Lung (tissue), 12 donors: ENCODE results near the gene HOTAIR. TPM values are rescaled to one million over a fixed set of nuclear protein-coding genes. Genes with fewer than 3 reads are reported as not detected.

Experiments
- ATAC-seq: fragments of 200-7000 bp; cut with Tn5 transposase; one replicate; pipeline ENCODE4 v1.9.1; 2020; ENCODE audit warnings: moderate number of reproducible peaks; ENCODE audit not compliant: insufficient read depth, low FRiP score
- DNase-seq, 3 donors: peaks; one replicate each; pipeline ENCODE4 v3.0.0-alpha.2; 2013 to 2017
- H3K27ac ChIP-seq, 2 donors: one replicate each; pipeline ENCODE4 v1.5.1; 2013; ENCODE audit warnings: mild to moderate bottlenecking in 2 of 2, moderate library complexity in 2 of 2, control low read depth in 1 of 2, inconsistent platforms in 1 of 2, low read depth in 1 of 2, low read length in 1 of 2
- H3K27me3 ChIP-seq, 3 donors: one replicate each; pipeline ENCODE4 v1.5.1; 2013; ENCODE audit warnings: low read length in 2 of 3; ENCODE audit not compliant: control insufficient read depth in 3 of 3, insufficient read depth in 3 of 3
- H3K36me3 ChIP-seq, 4 donors: one replicate each; pipeline ENCODE4 v1.5.1; 2013; ENCODE audit warnings: low read length in 4 of 4, mild to moderate bottlenecking in 1 of 4, moderate library complexity in 1 of 4; ENCODE audit not compliant: control insufficient read depth in 4 of 4, insufficient read depth in 4 of 4
- H3K4me1 ChIP-seq, 5 donors: one replicate each; pipeline ENCODE4 v1.5.1; 2013; ENCODE audit warnings: low read length in 5 of 5, mild to moderate bottlenecking in 2 of 5, moderate library complexity in 1 of 5; ENCODE audit not compliant: control insufficient read depth in 5 of 5, insufficient read depth in 5 of 5
- H3K4me3 ChIP-seq: one replicate; pipeline ENCODE4 v1.5.1; 2013; ENCODE audit warnings: mild to moderate bottlenecking, control low read depth, moderate library complexity
- H3K9ac ChIP-seq, 2 donors: one replicate each; pipeline ENCODE4 v1.5.1; 2013; ENCODE audit warnings: low read length in 2 of 2, control low read depth in 1 of 2; ENCODE audit not compliant: insufficient read depth in 1 of 2
- H3K9me3 ChIP-seq, 4 donors: one replicate each; pipeline ENCODE4 v1.5.1; 2013; ENCODE audit warnings: low read length in 3 of 4, mild to moderate bottlenecking in 1 of 4, moderate library complexity in 1 of 4; ENCODE audit not compliant: control insufficient read depth in 4 of 4, insufficient read depth in 3 of 4
- WGBS, 2 donors: extraction: QIAGEN DNeasy Blood & Tissue Kit; methylation state at CpG; one replicate each; pipeline ENCODE4 v1.1.7; 2013; 5-methylcytosine and 5-hydroxymethylcytosine counted together
- polyA plus RNA-seq, 2 donors: library from polyadenylated mRNA; stranded (reverse); fragments of 200-250 nt; gene quantifications; one replicate each; pipeline ENCODE4 v1.2.1, GENCODE V29; 2013
- total RNA-seq, 2 donors: library from RNA; depleted of rRNA in 1 of 2; stranded (reverse); fragments of >200 nt in 1 of 2; gene quantifications; one replicate each; pipeline ENCODE4 v1.2.1, GENCODE V29; 2014 to 2021
- TF ChIP-seq, protein P1 (sequence below): IDR thresholded peaks from 2 replicates; pipeline ENCODE4 v1.5.1; 2012; ENCODE audit warnings: mild to moderate bottlenecking; ENCODE audit errors: control extremely low read depth, extremely low read depth
- donor health status: control.
- donor health status: control.
- donor health status: Bipolar disorder and iron deficiency.
- donor health status: healthy.
- donor health status: DM: yes; HTN: yes; CAD: no.

The HOTAIR gene
- total and polyA plus RNA-seq, 4 donors: 0.15 TPM; not detected in 3

GRCh38 chr12:53954694-53955035 is 20.1 kb downstream of the HOTAIR start, which contains the start of gene HOXC12:
Gene HOXC12, plus strand, starts transcription at chr12:53954903. Its CDS starts 27 bp downstream, at chr12:53954930.
- Histone ChIP-seq H3K27ac (no peak within 1 kb of the TSS), H3K4me3 (no peak within 1 kb of the TSS), H3K27me3 (peaks cover 19 to 97% (median 96%) of the 10 kb centered on the region in 3 donors), H3K4me1 (peaks cover 0 to 2% (median 0%) of the 10 kb centered on the region in 5 donors), H3K9ac (no peak within 1 kb of the TSS), H3K9me3 (peaks cover 0 to 12% (median 0%) of the 10 kb centered on the region in 4 donors), H3K36me3 (no peaks in the 10 kb centered on the region)
- DNase-seq (no peak), ATAC-seq (no peak)
- 3 to 6% methylated on average over 20 of the region's 20 CpGs for WGBS, 2 donors
- TF ChIP-seq, protein P1, sequence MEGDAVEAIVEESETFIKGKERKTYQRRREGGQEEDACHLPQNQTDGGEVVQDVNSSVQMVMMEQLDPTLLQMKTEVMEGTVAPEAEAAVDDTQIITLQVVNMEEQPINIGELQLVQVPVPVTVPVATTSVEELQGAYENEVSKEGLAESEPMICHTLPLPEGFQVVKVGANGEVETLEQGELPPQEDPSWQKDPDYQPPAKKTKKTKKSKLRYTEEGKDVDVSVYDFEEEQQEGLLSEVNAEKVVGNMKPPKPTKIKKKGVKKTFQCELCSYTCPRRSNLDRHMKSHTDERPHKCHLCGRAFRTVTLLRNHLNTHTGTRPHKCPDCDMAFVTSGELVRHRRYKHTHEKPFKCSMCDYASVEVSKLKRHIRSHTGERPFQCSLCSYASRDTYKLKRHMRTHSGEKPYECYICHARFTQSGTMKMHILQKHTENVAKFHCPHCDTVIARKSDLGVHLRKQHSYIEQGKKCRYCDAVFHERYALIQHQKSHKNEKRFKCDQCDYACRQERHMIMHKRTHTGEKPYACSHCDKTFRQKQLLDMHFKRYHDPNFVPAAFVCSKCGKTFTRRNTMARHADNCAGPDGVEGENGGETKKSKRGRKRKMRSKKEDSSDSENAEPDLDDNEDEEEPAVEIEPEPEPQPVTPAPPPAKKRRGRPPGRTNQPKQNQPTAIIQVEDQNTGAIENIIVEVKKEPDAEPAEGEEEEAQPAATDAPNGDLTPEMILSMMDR: no peak

DNA sequence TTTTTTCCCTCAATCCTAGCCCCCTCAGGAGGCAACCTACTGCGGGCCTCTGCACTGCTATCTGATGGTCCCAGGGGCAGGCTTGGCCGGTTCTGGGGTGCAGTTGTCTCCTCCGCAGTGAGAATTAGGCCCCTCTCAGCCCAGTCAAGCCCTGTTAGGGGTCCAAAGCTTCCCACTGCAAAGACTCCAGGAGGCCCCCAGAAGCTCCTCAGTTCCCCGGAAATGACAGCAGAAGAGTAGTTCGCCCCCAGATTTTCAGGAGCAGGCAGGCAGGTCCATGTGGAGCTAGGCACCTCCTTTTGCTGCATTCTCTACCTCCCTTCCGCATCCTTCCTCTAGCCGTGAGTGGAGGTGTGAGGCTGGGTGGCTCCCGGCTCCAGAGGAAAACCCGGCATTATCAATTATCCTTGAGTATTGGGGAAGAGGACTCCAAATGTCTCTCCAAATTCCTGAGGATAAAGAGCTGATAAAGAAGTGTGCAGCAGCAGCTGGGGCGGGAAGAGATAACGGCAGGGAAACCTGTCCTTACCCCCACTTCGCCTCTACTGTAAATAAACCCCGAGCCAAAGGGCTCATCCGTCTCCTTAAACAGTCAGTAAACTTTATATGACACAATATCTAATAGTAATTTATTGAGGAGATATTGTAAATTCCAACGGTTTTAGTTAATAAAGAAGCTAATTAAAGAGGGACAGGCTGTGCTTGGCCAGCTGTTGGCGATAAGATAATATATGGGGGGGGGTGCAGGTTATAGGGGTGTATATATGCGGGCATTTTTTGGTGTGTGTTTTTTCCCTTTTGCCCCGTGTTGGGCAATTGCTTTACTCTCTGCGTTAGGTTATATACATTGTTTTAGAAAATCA is 20.7 kb downstream of the HOTAIR start:
- H3K27me3 ChIP-seq: peaks cover 19 to 97% (median 96%) of the 10 kb centered on the region in 3 donors
- no peak overlapping the region for H3K4me3 ChIP-seq
- H3K27ac ChIP-seq: no peak overlapping the region
- H3K9me3 ChIP-seq: peaks cover 0 to 8% (median 0%) of the 10 kb centered on the region in 4 donors
- DNase-seq (no peak), ATAC-seq (no peak)
- H3K9ac ChIP-seq: no peak overlapping the region
- H3K36me3 ChIP-seq: no peaks in the 10 kb centered on the region
- peaks cover 0 to 2% (median 0%) of the 10 kb centered on the region in 5 donors for H3K4me1 ChIP-seq
- 8 to 10% methylated on average over 19 of the region's 19 CpGs for WGBS, 2 donors
- TF ChIP-seq, protein P1: no peak

GRCh38 chr12:53952871-53953734 is 21.7 kb downstream of the HOTAIR start:
- H3K9me3 ChIP-seq: peaks cover 0 to 8% (median 0%) of the 10 kb centered on the region in 4 donors
- no peaks in the 10 kb centered on the region for H3K36me3 ChIP-seq
- peaks cover 16 to 97% (median 96%) of the 10 kb centered on the region in 3 donors for H3K27me3 ChIP-seq
- DNase-seq (no peak), ATAC-seq (no peak)
- TF ChIP-seq, protein P1: no peak
- no peak overlapping the region for H3K27ac ChIP-seq
- peaks cover 0 to 2% (median 0%) of the 10 kb centered on the region in 5 donors for H3K4me1 ChIP-seq
- no peak overlapping the region for H3K9ac ChIP-seq
- WGBS, 2 donors: 6% methylated on average over 37 to 38 of the region's 38 CpGs
- H3K4me3 ChIP-seq: no peak overlapping the region
